Stimulated activated naive CD4-positive, alpha-beta T cell (primary cell): Measurements from ENCODE around the gene KIF17.
"Not testable (repeated sequence)": the region's sequence is repeated elsewhere in the genome, so short reads cannot be mapped to it uniquely, and the experiment has no call there.

Source experiments
- DNase-seq, 6 experiments: peaks; one replicate each; lab custom pipeline; 2025; lab: John Stamatoyannopoulos, UW

Gene KIF17

DNA sequence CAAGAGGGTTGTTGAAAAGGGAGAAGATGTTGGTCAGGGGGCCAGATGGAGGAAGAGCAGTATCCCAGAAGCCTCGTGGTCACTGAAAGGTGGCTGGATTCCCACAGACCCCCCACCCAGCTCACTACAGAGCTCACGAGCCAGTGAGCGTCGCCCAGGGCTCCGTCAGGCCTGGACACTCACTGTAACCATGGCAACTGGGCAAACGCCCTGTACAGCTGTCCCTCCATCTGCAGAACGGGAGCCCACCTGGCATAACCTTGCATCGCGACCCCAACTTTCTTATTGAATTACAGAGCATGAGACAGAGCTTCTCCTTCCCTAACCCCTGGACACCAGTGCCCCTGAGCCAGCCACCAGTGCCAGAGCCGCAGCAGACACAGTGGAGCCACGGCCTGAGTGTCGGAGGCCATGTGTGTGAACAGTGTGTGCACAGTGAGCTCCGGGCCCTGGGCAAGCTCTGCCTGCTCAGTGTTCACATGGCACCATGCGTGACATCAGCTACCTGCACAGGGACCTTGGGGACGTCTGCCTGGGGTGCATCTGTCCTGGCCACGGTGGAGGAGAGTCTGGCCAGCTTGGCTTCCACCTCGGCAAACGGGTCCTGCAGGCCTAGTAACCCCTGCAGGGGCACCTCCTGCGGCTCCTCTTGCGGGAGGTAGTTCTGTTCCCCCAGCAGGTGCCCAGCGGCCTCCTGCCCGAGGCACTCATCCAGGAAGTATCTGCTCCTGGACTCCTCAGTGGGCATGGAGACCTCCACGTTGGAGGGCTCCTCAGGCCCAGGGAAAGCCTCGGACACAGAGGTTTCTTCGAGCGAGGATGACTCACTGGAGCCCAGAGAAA, 30.7 kb downstream of the KIF17 start:
- no peak for DNase-seq

DNA sequence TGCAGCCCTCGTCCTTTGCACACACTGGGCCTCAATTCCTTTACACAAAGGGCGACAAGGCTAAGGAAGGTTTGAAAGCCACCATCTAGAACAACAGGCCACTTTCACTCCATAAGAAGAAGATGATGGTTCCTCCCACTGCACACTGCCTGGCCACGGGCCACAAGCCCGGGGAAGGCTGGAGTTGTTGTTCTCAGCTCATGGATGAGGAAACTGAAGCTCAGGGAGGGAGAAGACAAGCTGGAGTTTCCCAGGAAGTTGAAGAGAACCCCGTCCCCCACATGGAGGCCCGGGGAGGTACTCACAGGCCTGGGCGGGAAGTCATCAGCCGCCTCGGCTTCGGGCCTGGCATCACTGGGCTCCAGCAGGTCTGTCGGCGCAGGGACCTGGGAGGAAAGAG, 32.1 kb downstream of the KIF17 start:
- DNase-seq, result no peak

GRCh38 chr1:20685099-20685662, 32.6 kb downstream of the KIF17 start:
- DNase-seq, result no peak

DNA sequence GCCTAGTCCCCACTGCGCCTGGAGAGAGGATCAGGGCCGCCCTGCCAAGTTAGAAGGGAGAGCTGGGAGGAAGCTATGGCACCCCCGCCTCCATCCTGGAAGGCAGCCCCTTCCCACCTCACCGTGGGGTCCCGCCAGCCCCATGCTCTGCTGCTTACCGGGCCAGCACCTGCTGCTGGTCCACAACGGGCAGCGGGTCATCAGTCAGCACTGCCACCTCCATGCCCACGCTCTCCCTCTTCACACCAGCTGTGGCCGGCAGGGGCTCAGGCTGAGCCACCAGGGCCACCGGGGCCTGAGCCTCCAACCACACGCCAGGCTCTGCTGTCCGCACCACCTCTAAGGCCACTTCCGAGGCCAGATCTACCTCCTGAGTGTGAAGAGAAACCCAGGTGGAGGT, 33.2 kb downstream of the KIF17 start:
- DNase-seq, result no peak

DNA sequence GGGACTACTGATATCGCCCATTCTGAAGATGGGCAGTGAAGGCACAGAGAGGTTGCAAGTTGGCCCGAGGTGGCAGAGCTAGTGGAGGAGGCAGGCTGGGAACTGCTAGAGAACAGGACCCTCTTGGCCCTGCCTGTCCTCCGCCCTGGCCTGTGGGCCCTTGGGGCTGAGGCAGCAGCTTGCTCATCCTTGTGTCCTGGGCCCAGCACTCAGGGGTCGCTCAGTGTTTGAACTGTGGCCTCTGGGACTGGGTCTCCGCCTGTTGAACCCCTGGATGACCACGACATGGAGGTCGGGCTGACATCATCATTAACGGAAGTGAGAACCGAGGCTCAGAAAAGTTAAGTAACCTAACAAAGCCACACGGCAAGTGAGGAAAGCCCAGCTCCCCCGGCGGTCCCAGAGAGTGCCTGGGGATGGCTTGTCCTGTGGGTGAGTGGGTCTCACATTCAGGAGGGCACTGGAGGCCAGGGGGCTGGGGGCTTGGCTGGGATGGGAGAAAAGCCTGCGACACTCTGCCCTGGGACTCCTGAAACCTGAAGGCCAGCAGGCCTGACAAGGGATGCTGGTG, 33.7 kb downstream of the KIF17 start:
- no peak for DNase-seq

GRCh38 chr1:20683614-20684013, 34.2 kb downstream of the KIF17 start:
- no peak for DNase-seq

DNA sequence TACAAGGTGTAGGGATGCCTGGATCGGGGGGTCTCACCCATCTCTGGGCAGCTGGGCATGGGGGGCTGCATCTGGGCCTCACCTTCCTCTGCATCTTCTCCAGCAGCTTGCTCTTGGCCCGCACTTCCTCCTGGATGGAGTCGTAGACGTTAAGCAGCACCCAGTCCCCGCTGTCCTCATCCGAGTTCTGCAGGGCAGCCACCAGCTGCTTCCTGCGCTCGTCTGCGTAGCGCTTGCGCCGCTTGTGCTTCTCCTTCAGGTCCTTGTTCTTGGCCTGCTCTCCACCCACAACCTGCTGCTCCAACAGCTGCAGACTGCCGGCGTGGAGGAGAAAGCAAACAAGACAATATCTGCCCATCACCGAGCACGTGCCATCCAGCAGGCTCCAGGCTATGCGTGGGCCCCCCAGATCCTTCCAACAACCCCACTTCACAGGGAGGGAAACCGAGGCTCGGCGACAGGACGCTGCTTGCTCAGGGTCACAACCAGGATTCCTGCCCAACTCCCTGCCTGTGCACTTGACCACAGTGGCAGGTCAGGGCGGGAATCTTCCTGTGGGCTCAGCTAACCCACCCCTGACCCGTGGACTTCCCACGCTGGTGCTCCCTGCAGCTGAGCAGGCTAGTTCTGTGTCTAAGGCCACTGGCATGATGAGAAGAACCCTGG, 35.1 kb downstream of the KIF17 start:
- no peak for DNase-seq

- no peak for DNase-seq
Observed at GRCh38 chr1:20681999-20682398, 35.8 kb downstream of the KIF17 start.

GRCh38 chr1:20680269-20680668, 37.5 kb downstream of the KIF17 start:
- no peak for DNase-seq

DNA sequence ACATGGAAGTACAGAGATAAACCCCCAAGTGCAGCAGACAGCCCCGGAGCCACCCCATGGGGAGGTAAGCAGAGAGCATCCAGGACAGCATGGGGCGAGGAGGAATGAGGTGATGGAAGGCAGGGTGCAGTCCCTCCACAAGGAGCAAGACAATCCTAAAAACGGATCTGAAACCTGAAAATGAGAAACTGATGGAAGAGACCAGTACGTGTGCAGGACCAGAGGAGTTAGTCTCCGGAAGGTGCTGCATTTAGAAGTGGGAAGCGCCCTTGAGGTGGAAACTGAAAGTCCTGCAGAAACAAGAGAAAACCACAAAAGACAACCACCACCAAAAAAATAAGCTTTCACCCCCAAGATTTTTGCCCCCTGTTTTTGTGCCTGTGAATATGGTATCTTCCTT, 39.2 kb downstream of the KIF17 start:
- DNase-seq, result no peak

DNA sequence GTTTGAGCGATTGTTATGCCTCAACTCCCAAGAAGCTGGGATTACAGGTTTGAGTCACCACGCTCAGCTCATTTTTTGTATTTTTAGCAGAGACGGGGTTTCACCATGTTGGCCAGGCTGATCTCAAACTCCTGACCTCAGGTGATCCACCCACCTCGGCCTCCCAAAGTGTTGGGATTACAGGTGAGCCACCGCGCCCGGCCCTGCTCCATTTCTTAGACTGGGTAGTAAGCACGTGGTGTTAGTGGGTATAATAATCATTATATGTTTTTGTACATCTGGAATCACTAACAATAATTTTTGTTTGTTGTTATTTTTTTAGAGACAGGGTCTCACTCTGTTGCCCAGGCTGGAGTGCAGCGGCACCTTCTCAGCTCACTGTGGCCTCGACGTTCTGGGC, 44.2 kb downstream of the KIF17 start:
- DNase-seq, result not testable (repeated sequence)

DNA sequence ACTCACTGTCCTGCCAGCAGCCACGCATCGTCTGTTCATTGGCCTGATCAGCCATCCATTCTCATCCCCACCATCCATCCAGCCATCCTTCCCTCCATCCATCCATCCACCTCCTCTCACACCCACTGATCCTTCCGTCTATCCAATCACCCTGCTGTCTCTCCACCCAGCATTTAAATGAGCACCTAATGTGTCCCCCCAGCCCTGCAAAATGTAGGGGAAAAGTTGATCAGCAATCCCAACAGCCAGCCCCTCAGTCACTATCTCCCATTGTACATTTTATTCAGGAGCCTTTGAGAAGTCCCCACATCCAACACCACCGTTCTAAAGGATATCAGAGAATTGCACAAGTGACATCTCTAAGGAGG, 45.6 kb downstream of the KIF17 start:
- DNase-seq, result no peak

GRCh38 chr1:20670936-20671335, 46.9 kb downstream of the KIF17 start:
- DNase-seq, result no peak

DNA sequence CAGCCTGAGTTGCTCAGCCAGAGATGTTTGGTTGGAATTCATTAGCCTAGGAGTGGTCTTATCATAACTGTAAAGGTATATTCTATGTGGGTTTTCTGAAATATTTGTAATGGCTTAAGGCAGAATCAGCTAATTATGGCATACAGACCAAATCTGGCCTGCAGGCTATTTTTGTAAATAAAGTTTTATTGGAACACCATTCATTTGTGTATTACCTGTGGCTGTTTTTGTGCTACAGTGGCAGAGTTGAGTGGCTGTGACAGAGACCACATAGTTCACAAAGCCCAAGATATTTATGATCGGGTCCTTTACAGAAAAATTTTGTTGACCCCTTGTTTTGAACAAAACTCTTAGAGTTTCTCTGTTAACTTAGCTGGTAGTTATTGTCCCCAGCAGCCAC, 49.2 kb downstream of the KIF17 start:
- no peak for DNase-seq

DNA sequence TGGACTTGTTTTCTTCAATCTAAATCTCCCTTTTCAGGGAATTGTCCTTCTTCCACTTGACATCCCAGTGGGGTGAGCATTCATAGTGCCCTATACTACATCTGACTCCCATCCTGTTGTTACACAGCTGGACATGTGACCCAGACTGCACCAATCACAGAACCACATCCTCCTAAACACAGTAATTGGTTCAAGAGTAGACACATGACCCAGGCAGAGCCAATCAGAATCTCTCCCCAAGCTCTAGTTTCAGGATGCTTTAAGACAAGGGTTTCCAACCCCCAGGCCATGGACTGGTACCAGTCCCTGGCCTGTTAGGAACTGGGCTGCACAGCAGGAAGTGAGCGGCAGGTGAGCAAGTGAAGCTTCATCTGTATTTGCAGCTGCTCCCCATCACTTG, 51.0 kb downstream of the KIF17 start:
- no peak for DNase-seq

DNA sequence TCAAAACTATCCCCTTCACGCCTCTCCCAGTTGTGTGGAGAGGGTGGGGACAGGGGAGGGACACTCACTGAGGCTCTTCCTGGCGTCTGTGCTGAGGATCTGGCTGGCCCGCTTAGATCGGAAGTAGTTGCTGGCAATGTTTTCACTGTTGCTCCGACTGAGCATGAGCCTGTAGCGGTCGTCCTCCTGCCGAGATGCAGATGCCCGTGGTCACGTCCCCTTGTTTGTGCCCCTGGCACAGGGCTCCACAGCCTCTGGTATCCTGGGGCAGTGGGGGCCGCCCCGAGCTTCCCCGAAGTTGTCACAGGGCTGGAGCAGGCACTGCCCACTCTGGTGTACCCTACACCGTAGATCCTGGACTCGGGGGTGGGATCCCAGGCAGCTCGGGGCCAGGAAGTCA, 51.7 kb downstream of the KIF17 start:
- DNase-seq, result no peak

GRCh38 chr1:20665726-20666125, 52.1 kb downstream of the KIF17 start:
- no peak for DNase-seq

- no peak for DNase-seq
Observed at GRCh38 chr1:20663969-20664715, 53.7 kb downstream of the KIF17 start.

DNA sequence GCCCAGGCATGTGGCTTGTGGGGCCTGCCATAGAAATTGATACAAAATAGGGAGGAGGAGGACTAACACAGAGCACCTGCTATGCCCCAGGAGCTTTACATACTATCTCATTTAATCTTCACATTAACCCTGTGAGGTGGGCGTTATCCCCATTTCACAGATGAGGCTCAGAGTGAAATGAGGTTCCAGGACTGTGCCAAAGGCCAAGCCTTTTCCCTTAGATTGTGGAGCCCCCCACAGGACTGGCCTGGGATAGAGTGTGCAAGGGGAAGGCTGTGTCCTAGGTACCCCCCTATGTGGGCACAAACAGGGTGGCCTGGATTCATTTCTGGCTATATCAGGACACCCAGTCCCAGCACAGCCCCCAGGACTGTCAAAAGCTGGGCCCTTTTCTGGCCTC, 54.4 kb downstream of the KIF17 start:
- DNase-seq, result no peak

GRCh38 chr1:20662110-20662475, 55.7 kb downstream of the KIF17 start:
- no peak for DNase-seq

DNA sequence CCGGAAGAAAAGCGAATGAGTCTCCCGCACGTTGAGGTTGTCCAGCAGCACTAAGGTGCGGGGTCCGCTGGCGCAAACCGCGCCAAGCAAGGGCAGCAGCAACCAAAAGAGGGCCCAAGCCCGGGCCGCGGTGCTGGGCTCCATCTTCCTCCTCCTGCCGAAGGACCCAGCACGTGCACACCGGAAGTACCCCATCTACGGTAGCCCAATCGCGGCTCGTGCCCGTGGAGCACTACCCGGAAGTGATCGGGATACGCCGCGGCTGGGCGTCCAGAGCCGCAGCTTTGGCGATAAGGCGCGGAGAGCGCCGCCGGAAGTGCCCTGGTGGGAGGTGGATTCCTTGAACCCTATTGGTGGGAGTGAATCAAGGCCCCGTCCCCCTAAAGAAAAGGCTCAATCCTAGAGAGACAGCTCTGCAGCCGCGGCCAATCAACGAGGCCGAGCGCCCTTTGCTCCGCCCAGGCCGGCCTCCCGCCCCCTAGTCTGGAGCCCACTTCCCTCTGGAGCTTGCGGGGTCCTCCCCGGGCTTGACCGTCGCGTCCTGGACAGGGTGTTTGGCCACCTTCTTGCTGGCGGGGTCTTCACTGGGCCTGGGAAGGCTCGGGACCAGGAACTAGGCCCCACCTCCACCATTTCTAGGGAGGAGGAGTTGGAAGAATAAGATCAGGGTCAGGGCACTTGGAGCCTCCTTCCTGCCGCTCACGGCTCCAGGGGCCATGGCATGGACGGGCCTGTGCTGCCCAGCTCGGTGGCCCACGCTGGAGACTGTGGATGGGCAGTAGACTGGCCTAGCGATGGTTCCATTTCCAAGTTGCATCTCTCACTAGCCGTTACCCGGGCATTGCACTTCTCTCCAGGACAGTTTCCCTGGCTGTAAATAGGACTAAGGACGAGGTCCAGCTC, 56.3 kb downstream of the KIF17 start, which contains the start of gene DDOST:
Gene DDOST, minus strand, starts transcription at position 163 of the 903 bp plus-strand sequence. Its CDS starts 19 bp downstream, at position 144.
- peak; percentile 88 to 95 (median 92) for DNase-seq
